ENCODE measurements around the gene GINS1. TPM values are rescaled to one million over a fixed set of nuclear protein-coding genes. Genes with fewer than 3 reads are reported as not detected.

The GINS1 gene
- polyA plus RNA-seq, 1 of the 3 experiments (the other 2 are of a cell fraction) = 5.1 TPM

DNA sequence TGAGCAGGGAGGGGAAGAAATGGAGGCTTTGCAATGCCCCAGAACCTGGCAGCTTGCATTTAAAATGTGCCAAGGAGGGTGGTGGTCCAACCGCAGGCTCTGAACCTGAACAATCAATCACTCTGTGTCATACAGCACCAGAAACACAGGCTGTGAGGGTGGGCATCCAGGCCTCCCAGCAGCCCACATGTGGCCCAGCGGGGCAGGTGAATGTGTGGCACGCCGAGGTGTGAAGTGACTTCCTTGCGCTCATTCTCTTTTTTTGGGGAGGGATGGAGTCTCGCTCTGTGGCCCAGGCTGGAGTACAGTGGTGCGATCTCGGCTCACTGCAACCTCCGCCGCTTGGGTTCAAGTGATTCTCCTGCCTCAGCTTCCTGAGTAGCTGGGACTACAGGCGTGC is 80.5 kb downstream of the GINS1 start (continued):
- TF ChIP-seq POLR2AphosphoS5 (IDR thresholded peaks at IDR 0.05; ENCODE audit: low read depth, low read length) (no peak), JUND (IDR thresholded peaks at IDR 0.05) (no peak), SMC3 (IDR thresholded peaks at IDR 0.05; ENCODE audit: low read depth, low read length) (no peak), MEF2A (IDR thresholded peaks at IDR 0.05; ENCODE audit: borderline replicate concordance, low read depth) (no peak), FOSL2 (IDR thresholded peaks at IDR 0.05; ENCODE audit: borderline replicate concordance, low read depth) (no peak), RFX5 (IDR thresholded peaks at IDR 0.05; ENCODE audit: low read length) (no peak), FOXM1 (IDR thresholded peaks at IDR 0.05; ENCODE audit: low read depth) (no peak), TAF1 (IDR thresholded peaks at IDR 0.05; ENCODE audit: borderline replicate concordance, low read depth, low read length) (no peak)
- TF ChIP-seq, protein P1, sequence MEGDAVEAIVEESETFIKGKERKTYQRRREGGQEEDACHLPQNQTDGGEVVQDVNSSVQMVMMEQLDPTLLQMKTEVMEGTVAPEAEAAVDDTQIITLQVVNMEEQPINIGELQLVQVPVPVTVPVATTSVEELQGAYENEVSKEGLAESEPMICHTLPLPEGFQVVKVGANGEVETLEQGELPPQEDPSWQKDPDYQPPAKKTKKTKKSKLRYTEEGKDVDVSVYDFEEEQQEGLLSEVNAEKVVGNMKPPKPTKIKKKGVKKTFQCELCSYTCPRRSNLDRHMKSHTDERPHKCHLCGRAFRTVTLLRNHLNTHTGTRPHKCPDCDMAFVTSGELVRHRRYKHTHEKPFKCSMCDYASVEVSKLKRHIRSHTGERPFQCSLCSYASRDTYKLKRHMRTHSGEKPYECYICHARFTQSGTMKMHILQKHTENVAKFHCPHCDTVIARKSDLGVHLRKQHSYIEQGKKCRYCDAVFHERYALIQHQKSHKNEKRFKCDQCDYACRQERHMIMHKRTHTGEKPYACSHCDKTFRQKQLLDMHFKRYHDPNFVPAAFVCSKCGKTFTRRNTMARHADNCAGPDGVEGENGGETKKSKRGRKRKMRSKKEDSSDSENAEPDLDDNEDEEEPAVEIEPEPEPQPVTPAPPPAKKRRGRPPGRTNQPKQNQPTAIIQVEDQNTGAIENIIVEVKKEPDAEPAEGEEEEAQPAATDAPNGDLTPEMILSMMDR (IDR thresholded peaks at IDR 0.05) = no peak

DNA sequence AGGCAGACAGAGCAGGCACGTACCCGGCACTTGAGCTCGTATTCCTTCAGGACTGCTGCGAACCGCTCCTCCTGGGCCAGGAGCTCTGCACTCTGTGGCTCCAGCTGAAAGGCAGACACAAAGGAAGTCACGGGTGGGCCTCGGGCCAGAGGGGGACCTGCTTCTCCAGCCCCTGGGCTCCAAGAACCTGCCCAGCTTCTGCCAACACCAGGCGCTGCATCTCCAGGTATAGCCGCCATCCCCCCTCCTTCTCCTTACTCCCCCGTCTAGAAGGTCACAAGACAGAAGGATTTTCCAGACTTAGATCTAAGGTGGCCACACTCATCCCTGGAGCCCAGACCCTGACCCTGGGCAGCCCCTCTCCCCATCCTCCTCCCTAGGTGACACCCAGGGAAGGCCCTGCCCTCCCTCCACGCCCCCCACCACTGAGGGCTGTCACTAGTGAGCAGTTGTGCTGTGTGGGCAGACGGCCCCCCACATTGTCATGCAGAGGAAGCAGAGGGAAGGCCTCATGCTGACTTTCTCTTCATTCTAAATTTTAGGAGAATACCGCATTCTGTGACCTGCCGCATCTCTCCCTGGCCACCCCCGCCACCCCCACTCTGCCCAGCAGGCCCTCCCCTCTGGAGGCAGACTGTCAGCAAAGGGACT is 81.9 kb downstream of the GINS1 start:
- Histone ChIP-seq H4K20me1 (ENCODE audit: insufficient read depth) (no peaks in the 10 kb centered on the region), H3K79me2 (ENCODE audit: insufficient read depth) (no peaks in the 10 kb centered on the region), H3K9me2 (no peaks in the 10 kb centered on the region), H3K9ac (no peak overlapping the region), H3K4me3 (ENCODE audit: low read depth in 2 of 2, low read length in 1 of 2) (no peak overlapping the region), H3F3A (replicated peaks; ENCODE audit: insufficient read depth) (no peaks in the 10 kb centered on the region), H3K36me3 (replicated peaks in 1 of 2; ENCODE audit: control insufficient read depth in 1 of 2, insufficient read depth in 2 of 2, low read length in 1 of 2) (peaks cover 7 to 37% of the 10 kb centered on the region in 2 experiments), H3K4me2 (no peak overlapping the region), H3K9me3 (no peaks in the 10 kb centered on the region), H3K4me1 (ENCODE audit: control insufficient read depth in 1 of 2, insufficient read depth in 2 of 2, low read depth in 1 of 2, low read length in 1 of 2) (peaks cover 4% of the 10 kb centered on the region in 2 experiments; a peak in 2 of 4 replicates), H2AFZ (ENCODE audit: low read depth) (no peak overlapping the region), H3K27me3 (ENCODE audit: insufficient read depth) (no peaks in the 10 kb centered on the region), H3K27ac (ENCODE audit: low read depth in 2 of 2, low read length in 1 of 2) (no peak overlapping the region)
- ChIA-PET POLR2A (no interaction called here), CTCF (no interaction called here)
- WGBS (ENCODE audit: low lambda C conversion rate) = 95% methylated on average over 13 of the region's 15 CpGs
- TF ChIP-seq SIN3A (IDR thresholded peaks at IDR 0.05; ENCODE audit: borderline replicate concordance, low read depth, low read length) (no peak), NFIC (IDR thresholded peaks at IDR 0.05; ENCODE audit: borderline replicate concordance) (no peak)
- TF ChIP-seq, protein P2, sequence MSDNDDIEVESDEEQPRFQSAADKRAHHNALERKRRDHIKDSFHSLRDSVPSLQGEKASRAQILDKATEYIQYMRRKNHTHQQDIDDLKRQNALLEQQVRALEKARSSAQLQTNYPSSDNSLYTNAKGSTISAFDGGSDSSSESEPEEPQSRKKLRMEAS (IDR thresholded peaks at IDR 0.05; ENCODE audit: low read depth) = no peak
- no peak for DNase-seq

DNA sequence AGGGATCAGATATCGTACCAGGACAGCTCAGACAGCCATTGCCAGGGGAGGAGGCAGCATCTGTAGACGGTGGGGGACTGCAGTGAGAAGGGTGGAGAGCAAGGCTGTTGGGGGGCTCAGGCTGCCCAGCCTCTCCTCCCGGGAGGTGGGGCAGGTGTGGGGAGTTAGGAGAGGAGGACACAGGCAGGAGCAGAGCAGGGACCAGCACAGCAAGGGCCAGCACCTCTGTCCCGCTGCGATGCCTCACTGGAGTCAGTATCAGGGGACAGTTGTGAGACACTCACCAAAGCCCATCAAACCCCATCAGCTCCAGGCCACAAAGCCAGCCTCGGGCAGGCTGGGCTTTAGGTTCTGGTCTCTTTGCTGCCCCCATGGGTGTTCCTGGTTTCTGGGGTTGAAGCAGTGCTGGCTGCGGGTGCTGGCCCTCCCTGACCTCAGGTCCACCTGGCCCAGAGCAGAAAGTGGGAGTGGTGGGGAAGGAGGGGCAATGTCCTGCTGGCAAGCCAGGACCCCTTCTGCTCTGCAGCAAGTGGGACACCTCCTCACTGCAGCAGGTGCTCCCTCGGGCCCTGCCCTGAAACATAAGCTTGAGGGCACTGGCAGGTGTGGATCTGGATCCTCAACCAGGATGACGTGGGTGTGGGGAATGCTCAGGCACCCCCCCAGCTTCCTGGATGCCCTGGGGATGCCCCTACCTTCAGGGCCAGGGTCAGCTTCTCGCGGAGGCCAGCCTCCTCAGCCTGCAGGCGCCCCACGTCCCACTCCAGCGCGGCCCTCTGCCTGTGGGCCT is 83.4 kb downstream of the GINS1 start:
- WGBS (ENCODE audit: low lambda C conversion rate) = 93% methylated on average over 13 of the region's 15 CpGs
- peaks cover 7 to 25% of the 10 kb centered on the region in 2 experiments for H3K36me3 ChIP-seq (replicated peaks in 1 of 2; ENCODE audit: control insufficient read depth in 1 of 2, insufficient read depth in 2 of 2, low read length in 1 of 2)
- no peak overlapping the region for H3K27ac ChIP-seq (ENCODE audit: low read depth in 2 of 2, low read length in 1 of 2)
- H3F3A ChIP-seq (replicated peaks; ENCODE audit: insufficient read depth) = no peaks in the 10 kb centered on the region
- no peaks in the 10 kb centered on the region for H3K27me3 ChIP-seq (ENCODE audit: insufficient read depth)
- no peaks in the 10 kb centered on the region for H4K20me1 ChIP-seq (ENCODE audit: insufficient read depth)
- H3K9ac ChIP-seq = no peak overlapping the region
- H3K4me3 ChIP-seq (ENCODE audit: low read depth in 2 of 2, low read length in 1 of 2) = no peak overlapping the region
- H3K9me3 ChIP-seq = no peaks in the 10 kb centered on the region
- H3K79me2 ChIP-seq (ENCODE audit: insufficient read depth) = no peaks in the 10 kb centered on the region
- H3K9me2 ChIP-seq = no peaks in the 10 kb centered on the region
- ChIA-PET POLR2A (interaction anchor here (1.3 kb wide), 1 partner anchor 12 kb away, joined by 3 read pairs; no protein-coding TSS in a partner anchor), CTCF (interaction anchor here (1.1 kb wide), 1 partner anchor 17 kb away, joined by 3 read pairs; no protein-coding TSS in a partner anchor)
- no peak for DNase-seq
- H2AFZ ChIP-seq (ENCODE audit: low read depth) = no peak overlapping the region
- peaks cover 0 to 4% of the 10 kb centered on the region in 2 experiments; a peak in 1 of 4 replicates for H3K4me1 ChIP-seq (ENCODE audit: control insufficient read depth in 1 of 2, insufficient read depth in 2 of 2, low read depth in 1 of 2, low read length in 1 of 2)
- H3K4me2 ChIP-seq = no peak overlapping the region
- TF ChIP-seq YY1 (IDR thresholded peaks at IDR 0.05; ENCODE audit: low read depth) (no peak), CHD2 (IDR thresholded peaks at IDR 0.05; ENCODE audit: low read length, partially characterized antibody) (no peak), SMC3 (IDR thresholded peaks at IDR 0.05; ENCODE audit: low read depth, low read length) (no peak), TCF12 (IDR thresholded peaks at IDR 0.05) (no peak), SIN3A (IDR thresholded peaks at IDR 0.05; ENCODE audit: borderline replicate concordance, low read depth, low read length) (no peak), GATA2 (CRISPR knock-in tag; IDR thresholded peaks at IDR 0.05) (no peak), FOXJ3 (CRISPR knock-in tag; IDR thresholded peaks at IDR 0.05) (no peak), EZH2phosphoT487 (IDR thresholded peaks at IDR 0.05; ENCODE audit: borderline replicate concordance, low read depth) (no peak), NRF1 (IDR thresholded peaks at IDR 0.05; ENCODE audit: low read depth, low read length) (no peak)
- TF ChIP-seq, protein P3, sequence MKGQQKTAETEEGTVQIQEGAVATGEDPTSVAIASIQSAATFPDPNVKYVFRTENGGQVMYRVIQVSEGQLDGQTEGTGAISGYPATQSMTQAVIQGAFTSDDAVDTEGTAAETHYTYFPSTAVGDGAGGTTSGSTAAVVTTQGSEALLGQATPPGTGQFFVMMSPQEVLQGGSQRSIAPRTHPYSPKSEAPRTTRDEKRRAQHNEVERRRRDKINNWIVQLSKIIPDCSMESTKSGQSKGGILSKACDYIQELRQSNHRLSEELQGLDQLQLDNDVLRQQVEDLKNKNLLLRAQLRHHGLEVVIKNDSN (IDR thresholded peaks at IDR 0.05; ENCODE audit: borderline replicate concordance, low read depth) = no peak
- TF ChIP-seq, protein P4, sequence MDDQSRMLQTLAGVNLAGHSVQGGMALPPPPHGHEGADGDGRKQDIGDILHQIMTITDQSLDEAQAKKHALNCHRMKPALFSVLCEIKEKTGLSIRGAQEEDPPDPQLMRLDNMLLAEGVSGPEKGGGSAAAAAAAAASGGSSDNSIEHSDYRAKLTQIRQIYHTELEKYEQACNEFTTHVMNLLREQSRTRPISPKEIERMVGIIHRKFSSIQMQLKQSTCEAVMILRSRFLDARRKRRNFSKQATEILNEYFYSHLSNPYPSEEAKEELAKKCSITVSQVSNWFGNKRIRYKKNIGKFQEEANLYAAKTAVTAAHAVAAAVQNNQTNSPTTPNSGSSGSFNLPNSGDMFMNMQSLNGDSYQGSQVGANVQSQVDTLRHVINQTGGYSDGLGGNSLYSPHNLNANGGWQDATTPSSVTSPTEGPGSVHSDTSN (IDR thresholded peaks at IDR 0.05) = no peak
